ENCODE measurements around the gene SYT2.

The SYT2 gene

DNA sequence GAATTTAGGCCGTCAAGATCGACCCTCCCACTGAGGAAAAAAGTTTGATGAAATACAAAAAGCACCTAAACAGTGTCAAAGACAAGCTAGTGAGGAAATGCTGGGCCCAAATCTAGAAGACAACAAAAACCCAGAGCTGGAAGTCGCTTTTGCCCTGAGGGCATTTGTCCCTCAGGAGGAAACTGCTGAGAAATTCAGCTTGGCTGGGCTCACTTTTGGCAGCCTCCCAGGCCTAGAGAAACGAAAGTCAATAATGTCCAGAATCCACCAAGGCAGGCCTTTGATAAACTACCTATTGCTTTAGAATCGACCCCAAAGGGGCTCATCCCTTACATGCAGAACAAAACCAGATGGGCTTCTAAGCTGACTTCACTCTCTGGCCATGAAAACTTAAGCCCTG lies 38.9 kb downstream of the SYT2 start:
- TF ChIP-seq RARB (CRISPR knock-in tag; IDR thresholded peaks at IDR 0.05) (no peak), ZNF8 (CRISPR knock-in tag; IDR thresholded peaks at IDR 0.05) (no peak), POU6F1 (CRISPR knock-in tag; IDR thresholded peaks at IDR 0.05; ENCODE audit: borderline replicate concordance, low read depth) (no peak), ZFP3 (CRISPR knock-in tag; IDR thresholded peaks at IDR 0.05) (no peak), ZC3H10 (CRISPR knock-in tag; IDR thresholded peaks at IDR 0.05) (no peak), ISL1 (CRISPR knock-in tag; IDR thresholded peaks at IDR 0.05) (no peak)
- ATAC-seq = no peak

DNA sequence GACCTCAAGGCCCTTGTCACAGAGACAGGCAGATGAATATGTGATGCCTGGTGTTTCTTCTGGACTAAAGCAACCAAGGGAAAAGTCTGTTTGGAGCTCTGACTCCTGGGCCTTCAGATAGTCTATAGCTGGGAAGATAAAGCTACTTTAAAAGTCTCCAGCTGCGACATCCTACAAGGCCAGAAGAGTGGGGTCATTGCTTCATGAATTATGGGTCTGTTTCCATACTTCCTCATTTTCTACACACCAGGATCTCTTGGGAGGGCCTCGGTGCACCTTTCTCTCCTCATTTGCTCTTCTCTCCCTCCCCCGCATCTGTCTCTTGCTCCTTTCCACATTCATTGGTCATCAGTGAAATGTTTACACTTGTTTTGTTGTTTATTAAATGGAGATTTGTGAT lies 44.8 kb downstream of the SYT2 start:
- no peak for ATAC-seq
- TF ChIP-seq PPARA (CRISPR knock-in tag; IDR thresholded peaks at IDR 0.05; ENCODE audit: borderline replicate concordance) = no peak
- no peak for TF ChIP-seq CREB5 (CRISPR knock-in tag; IDR thresholded peaks at IDR 0.05; ENCODE audit: low read depth)
- TF ChIP-seq, protein P1, sequence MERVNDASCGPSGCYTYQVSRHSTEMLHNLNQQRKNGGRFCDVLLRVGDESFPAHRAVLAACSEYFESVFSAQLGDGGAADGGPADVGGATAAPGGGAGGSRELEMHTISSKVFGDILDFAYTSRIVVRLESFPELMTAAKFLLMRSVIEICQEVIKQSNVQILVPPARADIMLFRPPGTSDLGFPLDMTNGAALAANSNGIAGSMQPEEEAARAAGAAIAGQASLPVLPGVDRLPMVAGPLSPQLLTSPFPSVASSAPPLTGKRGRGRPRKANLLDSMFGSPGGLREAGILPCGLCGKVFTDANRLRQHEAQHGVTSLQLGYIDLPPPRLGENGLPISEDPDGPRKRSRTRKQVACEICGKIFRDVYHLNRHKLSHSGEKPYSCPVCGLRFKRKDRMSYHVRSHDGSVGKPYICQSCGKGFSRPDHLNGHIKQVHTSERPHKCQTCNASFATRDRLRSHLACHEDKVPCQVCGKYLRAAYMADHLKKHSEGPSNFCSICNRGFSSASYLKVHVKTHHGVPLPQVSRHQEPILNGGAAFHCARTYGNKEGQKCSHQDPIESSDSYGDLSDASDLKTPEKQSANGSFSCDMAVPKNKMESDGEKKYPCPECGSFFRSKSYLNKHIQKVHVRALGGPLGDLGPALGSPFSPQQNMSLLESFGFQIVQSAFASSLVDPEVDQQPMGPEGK (CRISPR knock-in tag; IDR thresholded peaks at IDR 0.05; ENCODE audit: borderline replicate concordance) = no peak
- no peak for TF ChIP-seq TOX (CRISPR knock-in tag; IDR thresholded peaks at IDR 0.05; ENCODE audit: borderline replicate concordance)
- no peak for TF ChIP-seq GLIS3 (CRISPR knock-in tag; IDR thresholded peaks at IDR 0.05)
- TF ChIP-seq BACH2 (CRISPR knock-in tag; IDR thresholded peaks at IDR 0.05; ENCODE audit: borderline replicate concordance) = no peak

GRCh38 chr1:202664083-202664482 lies 46.2 kb downstream of the SYT2 start:
- peak; percentile 68 for ATAC-seq
- no peak for TF ChIP-seq BACH2 (CRISPR knock-in tag; IDR thresholded peaks at IDR 0.05; ENCODE audit: borderline replicate concordance)
- TF ChIP-seq ZC3H10 (CRISPR knock-in tag; IDR thresholded peaks at IDR 0.05) = no peak
- TF ChIP-seq GLIS3 (CRISPR knock-in tag; IDR thresholded peaks at IDR 0.05) = no peak
- no peak for TF ChIP-seq ZNF70 (CRISPR knock-in tag; IDR thresholded peaks at IDR 0.05)

DNA sequence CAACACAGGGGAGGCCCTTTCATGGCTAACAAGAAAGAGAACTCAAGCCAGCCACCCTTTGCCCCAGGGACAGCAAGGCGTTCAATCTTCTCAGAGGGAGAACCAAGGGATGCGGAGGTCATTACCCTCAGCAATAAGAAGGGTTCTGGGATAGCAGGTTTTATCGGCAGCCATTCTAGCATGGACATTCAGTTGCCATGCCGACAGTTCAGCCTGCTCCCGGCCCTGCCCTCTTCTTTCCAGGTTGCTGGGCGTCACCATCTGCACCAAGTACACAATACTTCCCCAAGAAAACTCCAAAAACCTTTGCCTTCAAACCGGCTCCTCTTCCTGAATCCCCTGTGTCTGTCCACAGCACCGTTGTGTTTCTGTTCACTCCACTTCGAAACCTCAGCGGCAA lies 47.1 kb downstream of the SYT2 start:
- no peak for TF ChIP-seq GLIS3 (CRISPR knock-in tag; IDR thresholded peaks at IDR 0.05)
- ATAC-seq = no peak

GRCh38 chr1:202662081-202662480 lies 48.2 kb downstream of the SYT2 start:
- no peak for TF ChIP-seq BACH2 (CRISPR knock-in tag; IDR thresholded peaks at IDR 0.05; ENCODE audit: borderline replicate concordance)
- no peak for TF ChIP-seq CSDC2 (CRISPR knock-in tag; IDR thresholded peaks at IDR 0.05)
- TF ChIP-seq ZFP3 (CRISPR knock-in tag; IDR thresholded peaks at IDR 0.05) = no peak
- TF ChIP-seq ARNTL (CRISPR knock-in tag; IDR thresholded peaks at IDR 0.05; ENCODE audit: borderline replicate concordance, low read depth) = no peak
- TF ChIP-seq TSHZ2 (CRISPR knock-in tag; IDR thresholded peaks at IDR 0.05) = no peak
- no peak for TF ChIP-seq GLIS3 (CRISPR knock-in tag; IDR thresholded peaks at IDR 0.05)
- TF ChIP-seq, protein P1 (CRISPR knock-in tag; IDR thresholded peaks at IDR 0.05; ENCODE audit: borderline replicate concordance) = no peak
- TF ChIP-seq ZC3H10 (CRISPR knock-in tag; IDR thresholded peaks at IDR 0.05) = no peak
- peak; percentile 31; the same call in 1 of the 3 replicates for ATAC-seq

Data from SK-N-SH treated with all-trans-retinoic acid at 6 μM for 48 hours (cell line).